HG03060 (cell line): ENCODE measurements around the gene CELSR1.

Source experiments
- ATAC-seq: cut with Tn5 transposase; IDR thresholded peaks from one replicate; pipeline ENCODE4 v1.9.1; 2021; ENCODE audit warnings: low read depth, moderate number of reproducible peaks; ENCODE audit not compliant: unreplicated experiment

Gene CELSR1

DNA sequence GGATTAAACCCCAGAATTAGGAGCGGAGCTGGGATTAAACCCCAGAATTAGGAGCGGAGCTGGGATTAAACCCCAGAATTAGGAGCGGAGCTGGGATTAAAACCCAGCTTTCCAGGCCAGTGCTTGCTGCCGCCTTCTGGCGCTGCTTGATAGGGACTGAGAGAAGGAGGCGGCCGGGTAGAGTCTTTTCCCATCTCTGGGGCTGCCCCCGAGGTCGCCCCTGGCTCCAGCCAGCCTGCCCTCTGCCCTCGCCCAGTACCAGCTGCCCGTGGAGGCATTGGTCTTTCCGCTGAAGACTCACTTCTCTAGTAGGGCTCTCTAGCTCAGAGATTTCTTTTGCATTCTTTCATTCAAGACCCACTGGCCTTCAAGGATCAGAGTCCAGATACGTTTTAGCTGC is 196.7 kb downstream of the CELSR1 start:
- ATAC-seq, result no peak

DNA sequence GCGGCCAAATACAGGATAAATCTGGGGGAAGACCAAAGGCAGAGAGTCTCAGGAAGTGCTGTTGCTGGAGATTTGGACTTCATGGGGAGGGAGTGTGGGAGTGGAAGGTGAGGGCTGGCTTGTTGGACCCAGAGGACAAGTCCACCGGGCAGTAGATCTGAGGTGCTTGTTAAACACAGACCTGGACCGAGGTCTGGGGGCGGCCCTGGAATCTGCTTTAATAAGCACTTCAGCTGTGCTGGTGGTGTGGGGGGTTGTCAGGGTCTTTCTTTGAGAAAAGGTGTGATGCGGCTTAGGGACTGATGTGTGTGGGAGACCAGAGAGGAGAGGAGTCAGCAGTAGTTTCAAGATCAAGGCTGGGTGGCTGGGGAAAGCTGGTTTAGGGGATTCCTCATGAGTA is 197.5 kb downstream of the CELSR1 start:
- ATAC-seq, result no peak

DNA sequence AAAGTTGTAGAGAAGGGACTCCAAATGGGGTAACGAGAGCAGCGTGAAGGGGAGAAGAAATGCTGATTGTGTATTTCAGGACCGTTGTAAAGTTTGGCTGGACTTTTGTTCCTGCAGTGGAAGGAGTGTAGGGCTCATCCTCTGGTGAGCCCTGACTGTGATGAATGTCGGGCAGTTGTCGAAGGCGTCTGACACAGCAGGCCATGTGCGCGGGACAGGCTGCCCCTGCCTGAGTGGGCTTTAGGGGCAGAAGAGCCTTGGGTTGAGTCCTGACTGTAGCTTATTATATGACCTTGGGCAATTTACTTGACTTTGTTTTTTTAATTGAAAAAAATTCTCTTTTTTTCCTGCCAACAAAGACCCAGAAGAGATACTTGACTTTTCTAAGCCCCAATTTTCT is 198.8 kb downstream of the CELSR1 start:
- no peak for ATAC-seq

DNA sequence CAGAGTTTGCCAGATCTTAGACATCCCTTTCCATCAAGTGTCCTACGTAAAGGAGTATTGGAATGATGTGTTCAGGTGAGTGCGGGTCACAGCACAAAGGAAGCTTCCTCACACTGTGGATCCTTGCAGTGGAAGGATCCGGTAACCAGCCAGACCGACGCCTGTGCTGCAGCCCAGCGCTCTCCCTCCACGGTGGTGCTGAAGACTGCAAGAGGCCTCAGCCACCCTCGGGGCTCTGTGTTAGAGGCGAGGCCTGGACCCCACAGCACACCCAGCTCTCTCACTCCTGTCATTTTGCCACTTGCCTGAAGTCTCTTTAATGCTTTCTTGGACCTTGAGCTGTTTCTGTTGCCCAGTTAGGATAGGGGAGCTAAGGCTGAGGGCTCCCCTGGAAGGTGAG is 199.6 kb downstream of the CELSR1 start:
- ATAC-seq, result no peak

DNA sequence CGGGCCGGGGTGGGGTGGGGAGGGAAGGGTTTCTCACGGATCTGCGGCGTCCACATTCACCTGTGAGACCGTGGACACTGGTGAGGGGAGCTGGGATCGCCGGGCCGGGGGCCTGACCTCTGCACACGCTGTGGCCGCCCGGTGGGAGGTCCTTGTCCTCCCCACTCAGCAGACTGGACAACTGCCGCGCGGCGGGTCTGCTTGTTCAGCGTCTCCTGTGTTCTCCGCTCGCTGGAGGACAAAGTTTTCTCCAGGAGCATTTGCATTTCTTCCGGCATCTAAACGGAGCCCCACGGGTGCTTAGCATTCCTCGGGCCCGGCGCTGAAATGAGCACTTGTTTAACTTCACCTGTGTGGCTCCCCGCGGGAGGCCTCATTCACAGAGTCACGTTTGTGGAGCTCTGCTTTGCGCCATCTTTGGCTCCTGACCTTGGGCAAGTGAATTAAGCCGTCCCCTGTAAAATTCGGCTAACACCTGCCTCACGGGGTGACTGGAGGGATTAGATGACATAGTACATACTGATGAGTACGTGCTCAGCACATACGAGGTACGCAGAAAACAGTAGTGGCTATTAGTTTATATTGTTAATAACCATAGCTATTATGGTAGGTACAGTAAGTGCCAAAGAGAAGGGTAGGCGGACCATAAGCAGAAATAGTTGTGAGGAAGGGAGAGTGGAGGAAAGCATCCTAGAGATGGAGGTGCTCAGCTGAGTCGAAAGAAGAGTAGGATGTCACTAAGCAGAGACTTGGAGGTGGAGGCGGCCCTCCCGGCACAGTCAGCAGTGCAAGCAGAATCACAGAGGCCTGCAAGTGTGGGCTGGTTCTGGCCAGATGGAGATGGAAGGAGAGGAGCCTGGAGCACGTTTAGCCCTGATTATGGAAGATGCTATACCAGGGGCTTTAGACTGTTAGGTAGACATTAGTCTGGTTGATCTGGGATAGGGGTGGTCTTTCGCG is 201.0 kb downstream of the CELSR1 start:
- no peak for ATAC-seq

DNA sequence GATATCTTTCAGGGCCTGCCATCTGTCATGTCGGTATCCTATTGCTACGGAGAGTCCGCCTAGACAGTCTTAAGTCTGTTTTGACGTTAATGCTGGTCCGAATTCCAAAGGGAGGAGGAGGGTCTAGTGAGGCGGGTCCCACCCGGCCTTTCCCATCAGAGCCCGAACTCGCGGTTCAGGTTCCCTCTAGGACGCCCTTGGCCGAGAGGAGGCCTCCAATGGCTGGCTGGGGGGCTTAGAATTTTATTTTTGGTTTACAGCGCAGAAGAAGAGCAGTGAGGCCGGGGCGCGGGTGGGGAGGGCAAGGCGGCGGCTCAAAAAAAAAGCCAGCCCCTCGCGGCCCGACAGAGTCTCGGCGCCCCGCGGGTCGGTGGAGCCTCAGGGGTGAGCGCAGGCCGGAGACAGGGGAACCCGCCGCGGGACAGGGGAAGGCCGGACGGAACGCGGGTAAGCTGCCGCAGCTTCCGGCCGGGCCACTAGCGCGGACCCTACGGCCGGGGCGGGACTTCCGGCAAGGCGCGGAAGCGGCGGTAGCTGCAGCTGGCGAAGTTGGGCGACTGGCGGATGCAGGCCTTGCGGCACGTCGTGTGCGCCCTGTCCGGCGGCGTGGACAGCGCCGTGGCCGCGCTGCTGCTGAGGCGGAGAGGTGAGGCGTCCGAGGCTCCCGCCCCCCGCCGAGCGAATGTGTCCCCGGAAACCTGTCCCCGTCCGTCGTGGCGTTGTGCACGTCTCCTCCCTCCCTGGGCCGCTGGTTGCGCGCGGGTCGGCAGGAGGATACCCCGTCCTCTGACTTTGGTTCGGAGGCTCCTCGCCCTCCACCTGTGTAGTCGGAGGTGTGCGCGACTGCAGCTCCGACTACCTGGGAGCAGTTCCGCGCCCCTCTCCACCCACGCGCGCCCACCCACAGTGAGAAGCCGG is 202.0 kb downstream of the CELSR1 start, which contains the start of gene TRMU:
Gene TRMU (plus strand): TSS at position 514 of the 918 bp plus-strand sequence. CDS start 51 bp downstream, at position 565.
- ATAC-seq, result no peak

DNA sequence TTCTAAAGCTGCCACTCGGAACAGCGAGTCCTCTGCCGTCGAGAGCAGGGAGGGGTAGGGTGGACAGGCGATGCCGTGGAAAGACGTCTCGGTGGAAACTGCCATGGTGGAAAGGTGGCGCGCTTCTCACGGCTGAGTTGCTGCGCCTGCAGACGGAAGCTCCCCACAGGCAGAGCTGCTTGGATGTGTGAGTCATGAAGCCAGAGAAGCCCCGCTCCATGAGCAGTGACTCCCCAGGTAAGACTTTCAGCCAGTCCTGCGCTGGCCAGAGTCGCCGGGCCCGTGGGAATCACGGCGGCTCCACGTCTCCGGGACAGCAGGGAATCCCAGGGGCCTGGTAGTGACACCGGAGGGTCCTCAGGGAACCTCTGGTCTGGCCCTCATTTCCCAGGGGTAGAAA is 205.9 kb downstream of the CELSR1 start:
- no peak for ATAC-seq

DNA sequence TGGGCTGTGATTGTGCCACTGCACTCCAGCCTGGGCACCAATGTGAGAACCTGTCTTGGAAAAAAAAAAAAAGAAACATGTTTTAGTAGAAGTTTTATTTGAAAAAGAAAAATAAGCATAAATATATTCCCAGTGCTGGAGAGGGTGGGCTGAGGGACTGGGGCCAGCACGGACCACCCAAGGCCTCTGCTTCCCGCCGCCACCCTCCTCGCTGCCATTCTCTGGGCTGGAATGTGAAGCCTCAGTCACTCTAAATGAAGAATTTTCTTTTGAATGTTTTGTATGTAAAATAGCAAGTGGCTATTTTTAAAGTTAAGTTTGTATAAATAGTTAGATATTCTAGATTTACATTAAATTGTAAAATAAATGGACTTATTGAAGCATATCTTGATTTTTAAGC is 207.0 kb downstream of the CELSR1 start:
- ATAC-seq, result no peak

DNA sequence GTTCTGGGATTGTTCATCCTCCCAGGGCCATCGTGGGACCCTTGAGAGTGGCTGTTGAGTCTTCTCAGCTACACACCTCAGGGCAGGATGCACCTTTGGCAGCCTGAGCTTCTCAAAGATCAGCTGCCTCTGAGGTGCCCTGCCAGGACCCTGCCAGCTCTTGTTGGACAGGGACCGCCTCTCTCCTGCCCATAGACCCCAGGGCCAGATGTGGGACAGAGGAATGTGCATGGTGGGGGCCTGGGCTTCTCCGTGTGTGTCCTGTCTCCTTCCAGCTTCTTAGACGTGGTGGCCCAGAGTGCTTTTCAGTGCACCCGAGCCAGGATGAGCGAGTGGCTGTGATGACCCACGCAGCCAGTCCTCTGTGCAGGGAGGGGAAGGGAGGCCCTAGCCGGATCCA is 207.8 kb downstream of the CELSR1 start:
- no peak for ATAC-seq

DNA sequence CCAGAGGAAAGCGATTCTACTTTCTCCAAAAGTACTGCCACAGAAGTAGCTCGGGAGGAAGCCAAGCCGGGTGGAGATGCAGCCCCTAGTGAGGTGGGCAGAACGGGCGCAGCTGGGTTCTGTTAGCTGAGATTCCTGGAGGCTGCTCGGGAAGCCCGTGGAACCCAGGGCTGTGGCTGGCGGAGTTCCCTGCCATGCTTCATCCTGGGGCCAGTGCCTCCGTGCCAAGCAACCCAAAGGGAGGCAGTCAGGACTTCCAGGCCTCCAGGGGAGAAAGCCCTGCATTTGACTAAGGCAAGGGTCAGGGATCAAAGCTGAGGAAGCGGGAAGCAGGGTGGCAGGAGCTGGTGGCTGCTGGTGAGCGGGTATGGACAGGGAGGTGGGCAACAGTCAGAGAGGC is 208.6 kb downstream of the CELSR1 start:
- ATAC-seq, result no peak

DNA sequence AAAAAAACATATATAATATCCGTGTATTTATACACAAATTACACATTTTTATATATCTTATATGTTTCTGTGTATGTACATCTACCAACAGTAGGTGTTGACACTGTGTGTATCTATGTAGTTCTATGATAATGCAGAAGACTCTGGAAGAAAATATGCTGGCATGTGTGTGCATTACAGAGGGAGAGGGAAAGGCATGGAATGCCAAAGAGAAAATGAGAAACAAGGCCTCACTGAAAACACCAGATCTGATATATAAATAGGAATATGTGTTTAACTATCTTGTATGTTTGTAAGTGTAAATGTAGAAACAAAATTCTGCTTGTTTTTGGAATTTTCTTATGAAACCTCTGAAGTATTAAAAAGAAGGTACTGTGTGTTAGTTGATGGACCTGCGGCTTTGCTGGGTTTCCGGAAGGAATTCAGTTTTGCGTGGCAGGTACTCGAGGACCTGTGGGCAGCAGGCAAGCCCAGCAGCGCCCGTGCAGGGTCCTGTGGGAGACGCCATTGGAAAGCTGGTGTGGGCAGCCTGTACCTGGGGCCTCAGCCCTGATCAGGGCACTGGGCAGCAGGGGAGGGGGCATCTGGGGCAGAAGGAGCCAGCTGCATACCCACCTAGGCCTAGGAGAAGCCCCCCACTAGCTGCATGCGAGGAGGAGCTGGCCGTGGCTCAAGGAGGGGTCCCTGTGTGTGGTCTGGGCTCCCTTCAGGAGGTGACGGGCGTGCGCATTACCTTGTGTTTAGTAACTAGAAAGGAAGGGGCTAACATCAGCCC is 209.5 kb downstream of the CELSR1 start:
- ATAC-seq, result no peak

DNA sequence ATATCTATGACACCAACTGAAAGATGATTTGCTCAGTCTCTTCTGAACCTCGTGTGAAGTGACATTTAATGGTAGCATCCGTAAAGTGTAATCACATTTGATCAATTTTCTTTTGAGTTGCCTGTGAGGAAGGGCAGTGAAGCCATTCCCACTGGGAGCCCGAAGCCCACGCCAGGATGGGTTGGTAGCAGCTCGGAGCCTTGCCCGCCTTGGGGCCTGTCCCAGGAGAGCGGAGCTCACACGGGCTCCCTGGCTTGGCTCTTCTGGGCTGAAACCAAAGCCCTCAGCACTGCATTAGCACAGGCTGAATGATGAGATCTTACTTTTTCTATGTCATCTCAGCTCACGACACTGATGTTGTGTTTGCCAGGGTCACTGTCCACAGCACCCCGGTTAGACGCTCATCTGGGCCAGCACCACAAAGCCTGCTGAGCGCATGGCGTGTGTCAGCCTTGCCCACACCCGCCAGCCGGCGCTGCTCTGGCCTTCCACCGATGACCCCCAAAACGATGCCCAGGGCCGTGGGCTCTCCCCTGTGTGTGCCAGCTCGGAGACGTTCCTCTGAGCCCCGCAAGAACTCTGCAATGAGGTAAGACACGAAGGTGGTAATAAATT is 211.2 kb downstream of the CELSR1 start:
- no peak for ATAC-seq

DNA sequence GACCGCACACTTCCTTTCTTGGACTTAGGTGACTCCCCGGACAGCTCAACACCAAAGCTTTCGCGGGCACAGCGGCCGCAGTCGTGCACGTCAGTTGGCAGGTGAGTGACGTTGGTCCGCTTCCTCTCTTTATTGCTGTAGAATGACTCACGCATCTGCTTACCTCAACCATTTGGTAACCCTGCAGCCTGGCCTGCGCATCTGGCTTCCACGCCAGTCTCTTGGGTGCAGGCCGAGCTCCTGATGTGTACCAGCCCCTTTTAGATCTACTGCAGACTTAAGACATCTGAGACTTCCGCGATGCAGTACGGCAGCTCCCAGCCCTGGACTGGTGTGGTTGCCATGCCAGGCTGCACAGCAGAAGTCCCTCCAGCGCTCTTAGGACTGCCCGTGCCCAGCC is 214.3 kb downstream of the CELSR1 start:
- ATAC-seq, result no peak

DNA sequence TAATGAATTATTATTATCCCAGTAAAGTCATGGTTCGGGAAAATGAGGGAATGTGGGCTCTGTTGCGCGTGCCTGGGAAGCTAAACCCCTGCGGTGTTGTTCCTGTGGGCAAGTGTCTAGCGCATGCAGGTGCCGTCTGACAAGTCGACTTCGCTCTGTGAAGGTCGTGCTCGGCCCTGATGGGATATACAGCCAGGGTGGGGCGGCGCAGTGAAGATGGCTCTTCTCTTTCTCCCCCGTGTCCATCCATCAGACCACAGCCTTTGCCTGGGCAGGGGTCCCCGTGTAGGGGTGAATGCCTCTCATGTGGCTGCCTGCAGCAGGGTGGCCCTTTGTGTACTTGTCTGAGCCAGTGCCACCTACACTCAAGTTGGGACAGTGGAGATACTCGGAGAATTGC is 214.7 kb downstream of the CELSR1 start:
- no peak for ATAC-seq

DNA sequence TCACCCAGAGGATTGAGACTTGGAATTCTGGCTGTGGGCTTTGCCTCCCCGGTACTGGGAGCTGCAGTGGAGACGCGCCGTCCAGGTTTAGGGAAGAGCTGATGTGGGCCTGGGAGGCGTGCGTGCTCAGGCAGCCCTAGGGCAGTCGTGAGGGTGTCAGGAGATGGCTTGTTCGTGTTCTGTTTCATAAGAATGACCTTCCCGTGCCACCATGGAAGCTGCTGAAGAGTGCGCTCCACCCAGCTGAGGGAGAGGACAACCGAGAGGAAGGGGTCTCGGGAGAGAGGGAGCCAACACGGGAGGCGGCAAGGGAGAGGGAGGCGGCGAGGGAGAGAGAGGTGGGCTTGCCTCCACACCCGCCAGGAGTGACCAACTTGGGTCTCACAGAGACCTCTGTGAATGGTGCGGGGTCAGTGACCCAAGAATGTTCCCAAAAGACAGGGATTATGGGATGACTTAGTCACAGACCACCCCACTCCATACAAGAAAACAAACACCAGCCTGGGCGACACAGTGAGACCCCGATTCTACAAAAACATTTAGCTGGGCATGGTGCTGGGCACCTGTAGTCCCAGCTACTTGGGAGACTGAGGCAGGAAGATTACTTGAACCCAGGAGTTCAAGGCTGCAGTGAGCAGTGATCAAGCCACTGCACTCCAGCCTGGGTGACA is 216.6 kb downstream of the CELSR1 start:
- no peak for ATAC-seq

DNA sequence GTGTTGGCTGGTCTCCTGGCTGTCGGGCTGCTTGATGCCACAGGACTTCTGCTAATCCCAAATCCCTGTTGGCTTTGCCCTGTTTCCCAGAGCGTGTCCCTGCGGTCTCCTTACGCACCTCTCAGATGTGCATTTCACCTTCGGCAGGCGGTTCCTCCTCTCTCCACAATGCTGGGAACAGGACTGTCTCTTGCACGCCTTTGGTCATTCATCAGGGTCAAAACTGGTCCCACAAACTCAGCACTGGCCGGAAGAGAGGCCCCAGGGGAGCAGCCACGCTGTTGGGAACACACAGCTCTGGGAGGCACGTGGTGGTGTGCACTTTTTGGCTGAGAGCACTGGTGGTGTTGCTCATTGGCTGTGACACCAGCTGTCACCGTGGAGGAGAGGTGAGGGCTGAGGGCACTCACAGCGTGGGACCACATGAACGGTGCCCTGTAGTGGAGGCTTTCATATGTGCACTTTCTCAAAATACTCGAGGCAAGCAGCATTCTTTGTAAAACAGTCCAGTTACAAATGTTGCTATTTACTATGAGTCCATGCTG is 217.2 kb downstream of the CELSR1 start:
- ATAC-seq, result no peak

DNA sequence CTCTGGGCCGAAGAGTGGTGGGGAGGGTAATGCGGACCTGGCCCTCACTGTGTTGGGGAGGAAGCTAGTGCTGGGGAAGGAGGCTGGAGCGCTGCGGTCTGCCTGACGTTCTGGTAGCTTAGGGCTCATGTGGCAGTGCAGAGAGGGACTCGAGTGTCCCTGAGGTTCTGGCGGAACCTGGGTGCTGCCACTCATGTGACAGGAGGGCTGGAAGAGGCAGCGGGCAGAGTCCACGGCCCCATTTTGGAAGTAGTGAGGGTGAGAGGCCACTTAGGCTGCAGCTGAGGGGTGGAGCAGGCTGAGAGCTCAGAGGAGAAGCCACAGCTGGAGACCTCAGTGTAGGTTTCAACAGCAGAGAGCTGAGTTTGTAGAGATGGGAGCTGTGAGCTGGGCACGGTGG is 218.1 kb downstream of the CELSR1 start:
- no peak for ATAC-seq

DNA sequence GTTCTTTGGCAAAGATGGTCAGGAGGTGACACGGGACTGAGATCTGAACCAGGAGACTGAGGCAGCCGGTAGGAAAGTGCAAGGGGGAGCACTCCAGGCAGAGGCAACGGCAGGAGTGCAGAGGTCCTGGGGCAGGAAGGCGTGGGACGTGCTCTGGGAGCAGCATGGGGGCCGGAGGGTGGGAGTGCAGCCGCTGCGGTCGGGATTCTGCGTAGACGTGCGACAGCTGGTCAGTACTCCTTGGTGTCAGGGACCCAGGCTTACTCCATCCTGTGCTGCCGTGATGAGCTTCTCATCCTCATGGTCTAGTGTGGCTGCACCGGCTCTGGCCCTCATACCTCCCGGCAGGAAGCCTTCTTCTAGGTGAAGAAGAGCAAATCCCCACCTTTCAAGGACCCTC is 218.8 kb downstream of the CELSR1 start:
- no peak for ATAC-seq

DNA sequence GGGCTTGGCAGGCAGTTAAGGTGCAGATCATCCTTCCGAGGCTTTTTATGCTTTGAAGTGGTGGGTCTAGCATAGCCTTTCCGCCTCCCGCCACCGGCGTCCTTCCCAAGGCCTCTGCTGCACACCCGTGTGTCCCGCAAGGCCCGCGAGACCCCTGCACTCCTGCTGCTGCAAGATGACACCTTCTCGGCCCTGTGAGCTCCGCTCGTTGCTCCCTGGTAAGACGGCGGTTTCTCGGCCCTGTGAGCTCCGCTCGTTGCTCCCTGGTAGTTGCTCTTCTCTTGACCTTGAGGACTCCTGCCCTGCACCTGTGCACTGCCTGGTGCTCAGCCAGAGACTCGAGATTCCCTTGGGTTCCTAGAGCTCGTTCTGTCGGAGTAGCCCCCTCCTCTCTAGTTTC is 219.8 kb downstream of the CELSR1 start:
- ATAC-seq, result no peak
